HL-60/S4 treated with phorbol 12-myristate 13-acetate at 8.2 ng/mL for 4 days and 3 days (cell line): ENCODE data around the gene AMDHD1.

Experiments used
- in situ Hi-C: fragments of 300-500 bp; cut with MboI; formaldehyde crosslinking; loops from 2 replicates; pipeline ENCODE4 v1.15.0; 2022; ENCODE audit warnings: low sequenced_read_pairs

The AMDHD1 gene

GRCh38 chr12:95943330-95943842 is at the start of gene AMDHD1:
TSS of gene AMDHD1 (plus strand) at chr12:95943331. CDS start at chr12:95943399, 68 bp downstream.
- in situ Hi-C loops, result no loop called here

GRCh38 chr12:95896846-95897245 is 46.3 kb upstream of the AMDHD1 start:
- in situ Hi-C loops, result no loop called here

GRCh38 chr12:95898081-95898480 is 45.0 kb upstream of the AMDHD1 start:
- in situ Hi-C loops, result no loop called here

GRCh38 chr12:95908573-95908972 is 34.6 kb upstream of the AMDHD1 start:
- in situ Hi-C loops, result no loop called here

- in situ Hi-C loops, result no loop called here
Measured at GRCh38 chr12:95909871-95910270, 33.3 kb upstream of the AMDHD1 start.

- in situ Hi-C loops, result no loop called here
Measured at GRCh38 chr12:95918194-95918993, 24.7 kb upstream of the AMDHD1 start.

GRCh38 chr12:95919110-95919509 is 24.0 kb upstream of the AMDHD1 start:
- in situ Hi-C loops, result no loop called here

- in situ Hi-C loops, result no loop called here
Measured at GRCh38 chr12:95922231-95922630, 20.9 kb upstream of the AMDHD1 start.

GRCh38 chr12:95940514-95940913 is 2.6 kb upstream of the AMDHD1 start:
- in situ Hi-C loops, result no loop called here

GRCh38 chr12:95942101-95942523 is 1.0 kb upstream of the AMDHD1 start:
- in situ Hi-C loops, result no loop called here

GRCh38 chr12:95942524-95943329 is 404 bp upstream of the AMDHD1 start, which contains the start of gene CCDC38:
TSS of gene CCDC38 (minus strand) at chr12:95942614. CDS start at chr12:95936509, 6,105 bp downstream.
- in situ Hi-C loops, result no loop called here

- in situ Hi-C loops, result no loop called here
Measured at GRCh38 chr12:95944108-95944704, 1.1 kb downstream of the AMDHD1 start.

GRCh38 chr12:95949477-95950206 is 6.5 kb downstream of the AMDHD1 start:
- in situ Hi-C loops, result no loop called here

- in situ Hi-C loops, result no loop called here
Measured at GRCh38 chr12:95951515-95951914, 8.4 kb downstream of the AMDHD1 start.

- in situ Hi-C loops, result no loop called here
Measured at GRCh38 chr12:95953000-95953399, 9.9 kb downstream of the AMDHD1 start.

GRCh38 chr12:95955549-95956159 is 12.5 kb downstream of the AMDHD1 start:
- in situ Hi-C loops, result no loop called here

GRCh38 chr12:95956557-95957145 is 13.5 kb downstream of the AMDHD1 start:
- in situ Hi-C loops, result no loop called here

GRCh38 chr12:95959107-95959506 is 16.0 kb downstream of the AMDHD1 start:
- in situ Hi-C loops, result no loop called here

- in situ Hi-C loops, result no loop called here
Measured at GRCh38 chr12:95960241-95960640, 17.1 kb downstream of the AMDHD1 start.

- in situ Hi-C loops, result no loop called here
Measured at GRCh38 chr12:95962222-95962621, 19.1 kb downstream of the AMDHD1 start.
